Measurements from ENCODE around the gene THRA.
A peak's percentile ranks its signal among the peaks of the same experiment; 100 is the strongest.

THRA gene

DNA sequence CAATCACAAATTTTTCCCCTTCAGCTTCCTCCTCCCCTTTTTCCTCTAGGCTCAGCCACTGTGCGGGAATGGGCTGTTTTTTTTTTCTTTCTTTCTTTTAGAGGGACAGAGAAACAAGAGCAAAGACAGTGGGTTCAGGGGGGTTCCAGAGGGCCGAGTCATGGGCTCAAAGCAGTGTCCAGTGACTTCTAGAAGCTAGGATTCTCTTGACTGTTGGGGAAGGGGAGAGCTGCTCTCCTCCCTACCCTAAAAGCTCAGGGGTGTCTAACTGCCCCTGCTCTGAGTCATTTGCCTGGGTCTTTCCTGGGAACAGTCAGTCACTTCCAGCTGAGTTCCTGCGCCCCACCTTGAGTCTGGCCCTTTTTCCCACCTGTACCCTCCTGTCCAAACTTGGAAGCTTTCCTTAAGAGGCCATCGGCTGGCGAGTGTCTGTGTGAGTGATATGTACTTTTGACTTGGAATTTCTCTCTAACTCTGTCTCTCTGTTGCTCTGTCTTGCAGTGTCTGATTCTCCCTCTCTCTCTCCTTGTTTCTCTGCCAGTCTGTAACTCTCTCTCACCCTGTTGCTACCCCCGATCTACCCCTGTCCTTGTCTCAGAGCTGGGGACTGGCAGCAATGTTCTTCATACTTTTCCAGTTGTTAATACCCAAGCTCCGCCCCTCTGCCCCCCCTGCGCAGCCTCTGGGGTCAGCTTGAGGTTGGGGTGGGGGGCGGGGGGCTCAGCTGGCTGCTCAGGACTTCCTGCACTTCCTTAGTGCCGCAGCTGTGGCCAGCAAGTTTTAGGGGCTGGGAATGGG, 2.4 kb downstream of the THRA start:
- FAIRE-seq = no peak
- DNase-seq (ENCODE audit: low spot score) = no peak

GRCh38 chr17:40065769-40066510, 3.2 kb downstream of the THRA start:
- FAIRE-seq (no peak), DNase-seq (ENCODE audit: low spot score) (no peak)

DNA sequence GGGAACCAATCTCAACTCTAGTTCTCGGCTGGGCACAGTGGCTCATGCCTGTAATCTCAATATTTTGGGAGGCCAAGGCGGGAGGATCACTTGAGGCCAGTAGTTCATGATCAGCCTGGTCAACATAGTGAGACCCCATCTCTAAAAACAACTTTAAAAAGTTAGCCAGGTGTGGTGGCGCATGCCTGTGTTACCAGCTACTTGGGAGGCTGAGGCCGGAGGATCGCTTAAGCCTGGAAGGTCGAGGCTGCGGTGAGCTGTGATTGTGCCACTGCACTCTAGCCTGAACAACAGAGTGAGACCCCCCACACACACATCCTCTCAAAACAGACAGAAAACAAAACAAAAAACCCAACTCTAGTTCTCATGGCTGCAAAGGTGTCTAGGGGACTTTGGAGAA, 4.9 kb downstream of the THRA start:
- FAIRE-seq (no peak), DNase-seq (ENCODE audit: low spot score) (no peak)

- DNase-seq (ENCODE audit: low spot score) = no peak
Observed at GRCh38 chr17:40068129-40068581, 5.4 kb downstream of the THRA start.

GRCh38 chr17:40068584-40068916, 5.8 kb downstream of the THRA start:
- FAIRE-seq = no peak
- DNase-seq (ENCODE audit: low spot score) = no peak

More at GRCh38 chr17:40068129-40068581, 5.4 kb downstream of the THRA start:
- no peak for FAIRE-seq

- DNase-seq (ENCODE audit: low spot score) = peak; percentile 44
- no peak for FAIRE-seq
Observed at GRCh38 chr17:40068917-40069750, 6.4 kb downstream of the THRA start.

DNA sequence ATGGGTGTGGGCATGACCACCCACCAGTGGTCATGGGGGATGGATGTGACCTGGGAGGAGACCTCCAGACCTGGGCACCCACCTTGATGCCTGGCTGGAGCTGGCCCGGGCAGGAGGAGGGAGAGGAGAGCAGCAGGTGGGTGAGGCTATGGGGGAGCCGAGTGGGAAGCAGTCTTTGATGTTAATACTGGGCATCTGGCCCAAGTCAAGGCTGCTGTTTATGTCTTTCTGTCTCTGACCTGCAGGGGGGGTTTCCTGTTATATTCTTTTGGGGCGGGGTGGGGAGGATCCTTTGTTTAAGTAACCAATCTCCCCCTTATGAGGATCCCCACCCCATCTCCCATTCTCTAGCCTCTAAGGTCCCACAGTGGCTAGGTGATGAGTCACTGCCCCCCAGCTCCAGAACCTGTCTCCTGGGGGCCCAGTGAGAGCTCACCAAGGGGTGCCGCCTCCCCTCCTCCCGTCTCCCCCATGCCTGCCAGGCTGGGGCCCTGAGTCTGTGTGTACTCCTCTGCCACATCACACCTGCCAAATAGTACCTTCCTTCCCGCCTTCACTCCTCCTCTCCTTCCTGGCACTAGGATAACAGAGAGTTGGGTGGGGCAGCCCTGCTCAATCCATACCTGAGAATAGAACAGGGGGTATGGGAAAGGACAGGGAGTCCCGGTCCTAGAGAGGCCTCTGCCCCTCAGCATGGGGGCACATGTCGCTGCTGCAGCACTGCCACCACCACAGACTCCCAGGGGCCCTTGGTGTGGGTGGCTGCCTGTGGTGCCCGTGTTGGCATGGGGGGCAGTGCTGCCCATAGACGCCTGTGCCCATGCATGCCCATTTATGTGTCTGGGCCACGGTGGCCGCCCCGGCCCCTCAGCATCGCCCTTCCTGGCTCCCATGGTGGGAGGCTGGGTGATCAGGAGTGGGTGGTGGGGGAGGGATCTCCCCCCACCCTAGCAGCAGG, 7.3 kb downstream of the THRA start:
- no peak for DNase-seq (ENCODE audit: low spot score)
- no peak for FAIRE-seq

DNA sequence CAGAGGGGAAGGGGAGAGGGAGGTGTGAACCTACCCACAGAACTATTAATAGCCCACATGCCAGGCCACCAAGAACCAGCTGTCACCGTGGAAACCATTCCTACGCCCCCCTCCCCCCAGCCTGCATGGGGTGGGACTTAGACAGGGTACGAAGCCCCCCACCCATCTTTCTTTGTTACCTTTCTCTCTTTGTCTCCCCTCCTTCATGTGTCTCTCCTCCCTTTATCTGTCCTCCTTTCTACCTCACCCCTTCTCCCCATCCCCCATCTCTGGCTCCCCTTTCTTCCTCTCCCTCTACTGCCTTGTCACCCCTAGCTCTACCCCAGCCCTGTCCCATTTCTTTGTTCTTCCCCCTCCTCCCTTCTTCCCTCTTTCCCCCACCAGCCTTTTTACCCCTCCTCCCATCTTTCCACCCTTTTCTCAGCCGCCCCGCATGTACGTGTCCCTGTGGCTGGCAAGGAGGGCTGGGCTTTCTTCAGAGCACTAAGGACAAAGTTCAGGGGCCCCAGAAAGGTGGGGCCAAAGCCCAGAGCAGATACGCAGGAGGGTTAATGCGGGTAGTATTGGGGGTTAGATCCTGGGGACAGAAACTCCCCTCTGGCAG, 8.0 kb downstream of the THRA start:
- DNase-seq (ENCODE audit: low spot score) (no peak), FAIRE-seq (no peak)

GRCh38 chr17:40071313-40072039, 8.7 kb downstream of the THRA start:
- DNase-seq (ENCODE audit: low spot score) (no peak), FAIRE-seq (no peak)

- FAIRE-seq = no peak
Observed at GRCh38 chr17:40072040-40072734, 9.4 kb downstream of the THRA start.

DNA sequence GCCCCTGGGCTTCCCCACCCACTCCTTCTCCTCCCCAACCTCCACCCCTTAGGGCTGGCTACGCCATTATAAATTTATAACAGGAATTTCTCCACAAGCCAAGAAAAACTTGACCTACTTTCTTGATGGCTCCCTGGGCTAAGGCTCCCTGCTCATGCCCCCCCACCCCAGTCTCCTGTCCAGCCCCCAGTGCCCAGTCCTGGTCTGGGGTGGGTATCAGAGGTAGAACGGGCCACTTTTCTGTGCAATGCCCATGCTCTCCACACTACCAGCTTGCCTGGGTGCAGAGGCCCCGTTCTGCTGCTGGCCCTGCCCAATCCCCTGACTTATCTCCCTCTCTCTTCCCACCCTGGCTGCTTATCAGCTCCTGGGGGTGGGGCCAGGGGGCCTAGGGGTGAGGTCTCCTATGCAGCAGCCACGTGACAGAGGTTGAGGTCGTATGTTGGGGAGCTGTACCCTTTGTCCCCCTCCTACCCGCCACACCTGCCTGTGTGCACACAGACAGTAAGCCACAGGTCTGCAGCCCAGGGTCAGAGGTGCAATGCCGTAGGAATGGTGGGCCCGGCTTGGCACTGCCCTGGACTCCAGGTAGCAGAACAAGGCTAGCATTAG, 10.1 kb downstream of the THRA start:
- DNase-seq (ENCODE audit: low spot score) (no peak), FAIRE-seq (no peak)

More at GRCh38 chr17:40072040-40072734, 9.4 kb downstream of the THRA start:
- no peak for DNase-seq (ENCODE audit: low spot score)

DNA sequence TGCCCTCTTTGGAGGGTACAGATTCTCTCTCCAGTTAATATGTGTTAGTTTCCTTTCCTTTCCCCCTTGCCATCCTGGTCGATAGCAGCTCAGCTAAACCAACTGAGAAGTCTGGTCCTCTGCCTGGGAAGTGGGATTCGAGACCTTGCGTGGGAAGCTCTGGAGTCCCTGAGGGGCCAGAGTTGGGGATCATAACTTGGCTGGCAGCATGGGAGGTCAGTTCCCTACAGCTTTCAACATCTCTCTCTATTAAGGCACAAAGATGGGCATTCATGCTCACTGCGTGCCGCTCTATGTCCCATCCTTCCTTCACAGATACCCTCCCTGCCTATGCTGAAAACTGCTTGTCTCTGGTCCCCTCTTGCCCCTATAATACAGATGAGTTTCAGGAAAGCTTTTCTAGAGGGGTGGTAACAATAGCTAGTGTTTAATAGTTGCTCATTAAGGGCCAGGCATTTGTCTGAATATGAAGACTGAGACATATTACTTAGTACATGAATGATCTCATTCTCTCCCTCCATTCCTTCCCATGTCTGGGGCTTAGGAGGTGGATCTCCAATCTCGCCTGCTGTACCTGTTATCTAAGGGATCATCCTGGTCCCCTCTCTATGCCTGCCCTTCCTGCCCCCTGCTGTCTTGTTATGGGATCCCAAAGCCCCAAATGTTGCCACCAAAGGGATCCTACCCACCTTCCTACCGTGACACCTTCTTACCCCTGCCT, 10.8 kb downstream of the THRA start:
- no peak for FAIRE-seq

GRCh38 chr17:40074175-40074512, 11.4 kb downstream of the THRA start:
- no peak for FAIRE-seq

More for the DNA sequence above, 10.8 kb downstream of the THRA start:
- no peak for DNase-seq (ENCODE audit: low spot score)

GRCh38 chr17:40074871-40075200, 12.1 kb downstream of the THRA start:
- FAIRE-seq (no peak), DNase-seq (ENCODE audit: low spot score) (no peak)

More at GRCh38 chr17:40074175-40074512, 11.4 kb downstream of the THRA start:
- DNase-seq (ENCODE audit: low spot score) = no peak

DNA sequence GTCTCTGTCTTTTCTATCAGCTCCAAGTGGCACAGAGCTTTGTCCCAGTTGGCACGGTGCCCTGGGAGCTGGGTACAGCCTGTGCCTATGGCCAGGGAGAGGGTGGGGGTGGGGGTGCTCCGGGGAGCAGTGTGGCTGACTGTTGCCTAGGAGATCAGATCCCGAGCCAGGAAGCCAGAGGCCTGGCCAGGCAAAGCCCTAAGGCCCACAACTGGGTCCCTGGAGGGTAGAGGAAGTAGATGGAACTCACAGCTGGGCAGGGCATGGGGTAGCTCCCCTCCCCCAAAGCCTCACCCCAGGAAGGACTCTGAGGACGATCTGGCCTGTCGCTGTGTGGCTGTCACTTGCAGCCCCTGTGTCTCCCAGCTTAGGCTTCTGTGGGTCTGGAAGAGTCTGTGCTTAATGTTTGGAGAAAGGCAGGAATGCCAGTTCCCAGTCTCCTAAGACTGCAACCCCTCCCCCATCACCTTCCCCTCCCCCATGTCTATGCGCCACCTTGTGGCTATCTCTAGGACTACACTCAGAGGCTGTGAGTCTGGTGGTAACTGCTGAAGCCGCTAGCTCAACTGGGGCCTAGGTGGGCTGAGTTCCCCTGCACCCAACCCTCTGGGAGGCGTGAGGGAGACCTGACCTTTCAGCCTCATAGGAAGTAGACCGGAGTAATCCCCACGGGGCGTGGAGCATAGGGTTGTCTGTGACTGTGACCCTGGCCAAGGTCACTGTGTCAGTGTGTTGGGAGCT, 12.6 kb downstream of the THRA start:
- FAIRE-seq (no peak), DNase-seq (ENCODE audit: low spot score) (peak; percentile 19)

DNA sequence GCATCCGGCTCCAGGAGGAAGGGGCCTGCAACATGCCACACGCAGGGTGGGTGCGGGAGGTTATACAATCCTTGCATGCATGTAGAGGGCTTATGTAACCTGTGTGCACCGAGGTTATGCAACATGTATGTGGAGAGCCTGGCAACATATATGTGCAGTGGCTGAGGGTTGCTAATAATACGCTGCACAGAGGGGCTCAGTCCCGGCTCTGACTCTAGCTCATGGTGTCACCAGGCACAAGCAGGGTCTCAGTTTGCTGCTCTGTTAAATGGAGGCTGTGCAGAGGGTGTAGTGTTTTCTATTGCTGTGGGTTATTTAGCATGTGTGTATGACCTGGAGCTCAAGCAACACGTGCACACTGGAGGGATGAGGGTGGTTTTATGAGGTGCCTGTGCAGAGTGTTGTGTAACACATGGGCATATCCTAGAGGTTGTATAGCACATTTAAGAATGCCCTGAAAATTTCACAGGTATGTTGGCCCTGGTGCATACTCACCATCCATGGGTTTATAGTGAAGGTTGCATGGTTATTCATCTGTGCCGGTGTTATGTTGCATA, 13.3 kb downstream of the THRA start:
- DNase-seq (ENCODE audit: low spot score) (no peak), FAIRE-seq (no peak)

GRCh38 chr17:40076591-40076990, 13.8 kb downstream of the THRA start:
- DNase-seq (ENCODE audit: low spot score) = no peak
- no peak for FAIRE-seq

Data from RCC 7860 (cell line).